ENCODE measurements around the gene XRCC3.

DNA sequence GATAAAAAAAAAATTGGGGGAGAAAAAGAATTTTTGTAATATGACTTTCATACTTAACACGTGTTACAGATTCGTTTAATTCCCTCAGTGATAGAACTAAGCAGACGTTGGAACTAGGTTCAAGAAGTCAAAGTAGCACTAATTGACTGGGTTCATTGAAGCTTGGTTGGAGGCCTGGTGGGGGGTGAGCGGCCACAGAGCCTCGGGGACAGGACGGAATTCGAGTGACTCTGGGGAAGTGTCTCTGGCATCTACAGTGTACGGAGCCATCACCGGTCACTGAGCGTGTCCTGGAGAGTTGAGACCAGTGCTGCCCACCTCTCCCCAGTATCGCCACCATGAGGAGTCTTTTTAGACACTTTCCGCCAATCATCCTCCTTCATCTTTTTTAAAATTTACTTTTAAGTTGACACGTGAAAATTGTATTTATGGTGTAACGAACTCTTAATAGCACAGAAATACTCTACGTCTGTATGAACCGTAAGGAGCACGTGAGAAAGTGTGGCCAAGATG lies 1.7 kb upstream of the XRCC3 start:
- TF ChIP-seq, protein P1, sequence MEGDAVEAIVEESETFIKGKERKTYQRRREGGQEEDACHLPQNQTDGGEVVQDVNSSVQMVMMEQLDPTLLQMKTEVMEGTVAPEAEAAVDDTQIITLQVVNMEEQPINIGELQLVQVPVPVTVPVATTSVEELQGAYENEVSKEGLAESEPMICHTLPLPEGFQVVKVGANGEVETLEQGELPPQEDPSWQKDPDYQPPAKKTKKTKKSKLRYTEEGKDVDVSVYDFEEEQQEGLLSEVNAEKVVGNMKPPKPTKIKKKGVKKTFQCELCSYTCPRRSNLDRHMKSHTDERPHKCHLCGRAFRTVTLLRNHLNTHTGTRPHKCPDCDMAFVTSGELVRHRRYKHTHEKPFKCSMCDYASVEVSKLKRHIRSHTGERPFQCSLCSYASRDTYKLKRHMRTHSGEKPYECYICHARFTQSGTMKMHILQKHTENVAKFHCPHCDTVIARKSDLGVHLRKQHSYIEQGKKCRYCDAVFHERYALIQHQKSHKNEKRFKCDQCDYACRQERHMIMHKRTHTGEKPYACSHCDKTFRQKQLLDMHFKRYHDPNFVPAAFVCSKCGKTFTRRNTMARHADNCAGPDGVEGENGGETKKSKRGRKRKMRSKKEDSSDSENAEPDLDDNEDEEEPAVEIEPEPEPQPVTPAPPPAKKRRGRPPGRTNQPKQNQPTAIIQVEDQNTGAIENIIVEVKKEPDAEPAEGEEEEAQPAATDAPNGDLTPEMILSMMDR (IDR thresholded peaks at IDR 0.05; ENCODE audit: poor library complexity) = no peak
- no peak for TF ChIP-seq EZH2phosphoT487 (IDR thresholded peaks at IDR 0.05; ENCODE audit: low read depth, severe bottlenecking, unreplicated experiment)
